Neural cell (in vitro differentiated cells): ENCODE results near the gene CETP. TPM values are rescaled to one million over a fixed set of nuclear protein-coding genes. Genes with fewer than 3 reads are reported as not detected.

Experiments
- H2AFZ ChIP-seq: fragments of 200-600, 300-800 bp; sonication (generic), shearing (Covaris generic); 2 replicates; pipeline ENCODE4 v1.6.0; 2014; ENCODE audit warnings: low read depth, mild to moderate bottlenecking, antibody characterized with exemption, low read length, moderate library complexity
- H3F3A ChIP-seq: fragments of 200-600 bp; shearing (Covaris generic); 2 replicates; pipeline ENCODE4 v1.6.1; 2016; ENCODE audit warnings: mild to moderate bottlenecking, moderate library complexity, mixed read lengths, antibody characterized with exemption, low read length; ENCODE audit not compliant: insufficient read depth, poor library complexity, severe bottlenecking
- H3K27ac ChIP-seq: fragments of 200-600, 300-800 bp; sonication (generic), shearing (Covaris generic); 2 replicates; pipeline ENCODE4 v1.5.1; 2014; ENCODE audit warnings: mild to moderate bottlenecking, low read length, moderate library complexity
- H3K27me3 ChIP-seq: fragments of 300-800, 200-600 bp; sonication (generic), shearing (Covaris generic); 2 replicates; pipeline ENCODE4 v1.6.0; 2014; ENCODE audit warnings: mild to moderate bottlenecking, low read depth, low read length, moderate library complexity; ENCODE audit not compliant: insufficient read depth
- H3K36me3 ChIP-seq: fragments of 300-800, 200-600 bp; sonication (generic), shearing (Covaris generic); 2 replicates; pipeline ENCODE4 v1.5.1; 2014; ENCODE audit warnings: mild to moderate bottlenecking, antibody characterized with exemption, low read length, moderate library complexity; ENCODE audit not compliant: insufficient read depth
- H3K4me2 ChIP-seq: fragments of 300-800, 200-600 bp; sonication (generic), shearing (Covaris generic); 2 replicates; pipeline ENCODE4 v1.6.0; 2014; ENCODE audit warnings: mild to moderate bottlenecking, low read length
- H3K4me3 ChIP-seq: fragments of 300-800, 200-600 bp; sonication (generic), shearing (Covaris generic); 2 replicates; pipeline ENCODE4 v1.5.1; 2014; ENCODE audit warnings: mild to moderate bottlenecking, low read length, moderate library complexity
- H3K79me2 ChIP-seq: fragments of 200-600 bp; shearing (Covaris generic); replicated peaks from 2 replicates; pipeline ENCODE4 v1.6.0; 2014; ENCODE audit warnings: mild to moderate bottlenecking, low read length, moderate library complexity; ENCODE audit not compliant: insufficient read depth
- H3K9ac ChIP-seq: fragments of 300-800, 200-600 bp; sonication (generic), shearing (Covaris generic); 2 replicates; pipeline ENCODE4 v1.6.1; 2016; ENCODE audit warnings: mild to moderate bottlenecking, low read length, mixed read lengths
- H3K9me2 ChIP-seq: fragments of 200-600 bp; shearing (Covaris generic); 2 replicates; pipeline ENCODE4 v1.6.1; 2016; ENCODE audit warnings: mild to moderate bottlenecking, low read length, mixed read lengths; ENCODE audit not compliant: insufficient read depth
- H3K9me3 ChIP-seq: fragments of 200-600, 300-800 bp; sonication (generic), shearing (Covaris generic); 2 replicates; pipeline ENCODE4 v1.6.1; 2016; ENCODE audit warnings: mild to moderate bottlenecking, mixed run types, low read length, moderate library complexity, mixed read lengths
- H4K20me1 ChIP-seq: fragments of 200-600 bp; shearing (Covaris generic); 2 replicates; pipeline ENCODE4 v1.6.1; 2016; ENCODE audit warnings: mild to moderate bottlenecking, mixed run types; ENCODE audit not compliant: insufficient read depth
- CTCF ChIP-seq: fragments of 450-650 bp; IDR thresholded peaks from 2 replicates; pipeline ENCODE4 v1.5.1; 2014; ENCODE audit warnings: antibody characterized with exemption, mild to moderate bottlenecking, moderate library complexity; ENCODE audit not compliant: poor library complexity, severe bottlenecking
- EP300 ChIP-seq: fragments of 450-650 bp; conservative IDR thresholded peaks from 2 replicates; pipeline ENCODE4 v1.6.1; 2014; ENCODE audit warnings: antibody characterized with exemption, mild to moderate bottlenecking, moderate library complexity; ENCODE audit not compliant: poor library complexity, severe bottlenecking
- EZH2 ChIP-seq: fragments of 200-600, 300-800 bp; shearing (Covaris generic), sonication (generic); IDR thresholded peaks from 2 replicates; pipeline ENCODE4 v1.6.1; 2014; ENCODE audit warnings: antibody characterized with exemption, low read length, borderline replicate concordance, mild to moderate bottlenecking; ENCODE audit not compliant: insufficient read depth, poor library complexity, severe bottlenecking
- MXI1 ChIP-seq: fragments of 450-650 bp; conservative IDR thresholded peaks from 2 replicates; pipeline ENCODE4 v1.6.1; 2014; ENCODE audit warnings: antibody characterized with exemption, mild to moderate bottlenecking; ENCODE audit not compliant: poor library complexity, severe bottlenecking
- POLR2AphosphoS5 ChIP-seq: IDR thresholded peaks from 2 replicates; pipeline ENCODE4 v1.6.1; 2012
- RAD21 ChIP-seq: fragments of 450-650 bp; conservative IDR thresholded peaks from 2 replicates; pipeline ENCODE4 v1.6.1; 2014; ENCODE audit warnings: antibody characterized with exemption, mild to moderate bottlenecking, moderate library complexity
- REST ChIP-seq: IDR thresholded peaks from 2 replicates; pipeline ENCODE4 v1.6.1; 2012; ENCODE audit warnings: borderline replicate concordance
- SMC3 ChIP-seq: fragments of 450-650 bp; conservative IDR thresholded peaks from 2 replicates; pipeline ENCODE4 v1.6.1; 2014; ENCODE audit warnings: antibody characterized with exemption, mild to moderate bottlenecking, moderate library complexity; ENCODE audit not compliant: poor library complexity
- TAF1 ChIP-seq: IDR thresholded peaks from 2 replicates; pipeline ENCODE4 v1.6.1; 2012; ENCODE audit warnings: low read depth
- polyA plus RNA-seq: library from polyadenylated mRNA; depleted of rRNA; stranded (reverse); fragments of >200 nt; gene quantifications from 2 replicates; pipeline ENCODE4 v1.2.3, GENCODE V29; 2014

CETP gene
- polyA plus RNA-seq, 1 donor from 2014 or later, result not detected

GRCh38 chr16:56985288-56985961 is 23.7 kb downstream of the CETP start:
- Histone ChIP-seq H3K9ac (no peak overlapping the region), H4K20me1 (no peaks in the 10 kb centered on the region), H3K36me3 (no peaks in the 10 kb centered on the region), H3K27ac (no peak overlapping the region), H3K4me2 (no peak overlapping the region), H3K79me2 (no peaks in the 10 kb centered on the region), H3K4me3 (no peak overlapping the region), H3K9me2 (no peaks in the 10 kb centered on the region), H2AFZ (no peak overlapping the region), H3K27me3 (peaks cover 26% of the 10 kb centered on the region), H3K9me3 (no peaks in the 10 kb centered on the region), H3F3A (no peaks in the 10 kb centered on the region)
- TF ChIP-seq EZH2, result no peak
- no peak for TF ChIP-seq SMC3
- TF ChIP-seq REST, result no peak
- no peak for TF ChIP-seq MXI1
- no peak for TF ChIP-seq TAF1
- no peak for TF ChIP-seq CTCF
- TF ChIP-seq POLR2AphosphoS5, result no peak
- no peak for TF ChIP-seq RAD21
- TF ChIP-seq EP300, result no peak

GRCh38 chr16:56985962-56986360 is 24.2 kb downstream of the CETP start:
- no peak overlapping the region for H2AFZ ChIP-seq
- no peak overlapping the region for H3K4me3 ChIP-seq
- no peaks in the 10 kb centered on the region for H3K9me2 ChIP-seq
- no peak overlapping the region for H3K4me2 ChIP-seq
- no peaks in the 10 kb centered on the region for H3K36me3 ChIP-seq
- no peaks in the 10 kb centered on the region for H3K9me3 ChIP-seq
- peaks cover 31% of the 10 kb centered on the region for H3K27me3 ChIP-seq
- no peak overlapping the region for H3K27ac ChIP-seq
- no peaks in the 10 kb centered on the region for H3F3A ChIP-seq
- H3K9ac ChIP-seq, result no peak overlapping the region
- TF ChIP-seq EP300 (no peak), RAD21 (no peak), REST (no peak), EZH2 (no peak), SMC3 (no peak), MXI1 (no peak), TAF1 (no peak), CTCF (no peak), POLR2AphosphoS5 (no peak)
- no peaks in the 10 kb centered on the region for H3K79me2 ChIP-seq
- H4K20me1 ChIP-seq, result no peaks in the 10 kb centered on the region
